ENCODE measurements around the gene ZNF581.
A peak's percentile ranks its signal among the peaks of the same experiment; 100 is the strongest.

Gene ZNF581

DNA sequence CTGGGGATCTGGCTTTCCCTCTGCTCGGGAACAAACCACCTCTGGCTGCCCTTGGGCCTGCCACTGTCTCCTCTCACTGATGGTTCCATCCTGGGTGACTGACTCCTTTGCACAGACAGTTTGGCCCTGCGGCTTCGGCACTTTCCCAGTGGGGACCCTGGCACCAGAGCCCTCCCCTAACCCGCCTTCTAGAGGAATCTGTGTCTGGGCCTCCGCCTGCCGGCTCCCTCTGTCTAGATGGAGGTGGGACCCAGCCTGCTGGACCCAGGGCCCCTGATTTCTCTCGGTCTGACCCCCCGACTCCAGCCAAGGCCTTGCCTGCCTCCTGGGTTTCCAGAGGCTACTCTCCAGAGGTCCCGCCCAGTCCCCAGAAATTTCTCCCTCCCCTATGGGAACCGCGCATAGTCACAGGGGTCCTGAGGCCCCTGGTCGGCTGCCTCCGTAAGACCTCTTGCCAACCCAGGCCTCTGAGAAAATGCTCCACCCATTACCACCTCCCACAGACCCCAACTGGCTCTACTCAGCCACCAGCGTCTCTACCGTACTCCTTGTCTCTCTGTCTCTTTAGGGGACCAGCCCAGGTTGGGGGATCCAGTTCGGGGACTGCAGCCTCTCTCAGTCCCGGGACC, 7.3 kb downstream of the ZNF581 start:
- DNase-seq: no peak

DNA sequence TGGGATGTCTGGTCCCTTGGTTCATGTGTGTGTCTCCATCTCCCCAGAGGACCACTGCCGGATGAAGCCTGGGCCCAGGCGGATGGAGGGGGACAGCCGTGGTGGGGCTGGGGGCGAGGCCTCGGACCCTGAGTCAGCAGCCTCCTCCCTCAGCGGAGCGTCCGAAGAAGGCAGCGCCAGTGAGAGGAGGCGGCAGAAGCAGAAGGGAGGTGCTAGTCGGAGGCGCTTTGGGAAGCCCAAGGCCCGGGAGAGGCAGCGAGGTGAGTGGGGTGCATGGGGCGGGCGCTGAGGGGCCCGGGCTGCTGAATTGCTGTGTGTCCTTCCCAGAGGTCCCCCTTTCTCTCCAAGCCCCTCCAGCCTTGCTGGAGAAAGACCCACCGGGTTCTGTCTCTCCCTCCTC, 7.8 kb downstream of the ZNF581 start:
- DNase-seq: no peak

DNA sequence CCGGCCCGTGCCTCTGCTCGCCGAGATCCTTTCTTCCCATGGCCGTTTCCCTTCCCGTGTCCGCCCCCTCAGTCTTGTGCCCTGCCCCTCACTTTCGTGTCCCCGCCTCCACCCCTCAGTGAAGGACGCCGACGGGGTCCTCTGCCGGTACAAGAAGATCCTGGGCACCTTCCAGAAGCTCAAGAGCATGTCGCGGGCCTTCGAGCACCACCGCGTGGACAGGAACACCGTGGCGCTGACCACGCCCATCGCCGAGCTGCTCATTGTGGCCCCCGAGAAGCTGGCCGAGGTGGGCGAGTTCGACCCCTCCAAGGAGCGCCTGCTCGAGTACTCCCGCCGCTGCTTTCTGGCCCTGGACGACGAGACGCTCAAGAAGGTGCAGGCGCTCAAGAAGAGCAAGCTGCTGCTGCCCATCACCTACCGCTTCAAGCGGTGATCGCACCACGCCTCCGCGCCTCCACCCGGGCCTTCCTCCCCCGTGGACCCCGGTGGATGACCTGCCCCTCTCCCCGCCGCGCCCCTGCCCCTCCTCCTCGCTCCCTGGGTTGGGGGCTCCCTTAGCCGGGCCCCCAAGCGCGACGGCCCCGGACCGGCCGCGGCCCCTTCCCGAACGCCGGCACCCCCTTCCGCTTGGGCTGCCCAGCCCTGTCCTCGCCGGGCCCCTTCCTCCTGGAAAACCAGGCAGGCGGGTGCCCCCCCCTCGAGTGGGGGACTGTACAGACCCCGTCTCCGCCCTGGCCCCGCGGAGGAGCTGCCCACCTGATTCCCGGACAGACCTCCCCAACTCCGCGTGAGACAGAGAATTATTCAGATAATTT, 9.1 kb downstream of the ZNF581 start:
- no peak for DNase-seq

DNA sequence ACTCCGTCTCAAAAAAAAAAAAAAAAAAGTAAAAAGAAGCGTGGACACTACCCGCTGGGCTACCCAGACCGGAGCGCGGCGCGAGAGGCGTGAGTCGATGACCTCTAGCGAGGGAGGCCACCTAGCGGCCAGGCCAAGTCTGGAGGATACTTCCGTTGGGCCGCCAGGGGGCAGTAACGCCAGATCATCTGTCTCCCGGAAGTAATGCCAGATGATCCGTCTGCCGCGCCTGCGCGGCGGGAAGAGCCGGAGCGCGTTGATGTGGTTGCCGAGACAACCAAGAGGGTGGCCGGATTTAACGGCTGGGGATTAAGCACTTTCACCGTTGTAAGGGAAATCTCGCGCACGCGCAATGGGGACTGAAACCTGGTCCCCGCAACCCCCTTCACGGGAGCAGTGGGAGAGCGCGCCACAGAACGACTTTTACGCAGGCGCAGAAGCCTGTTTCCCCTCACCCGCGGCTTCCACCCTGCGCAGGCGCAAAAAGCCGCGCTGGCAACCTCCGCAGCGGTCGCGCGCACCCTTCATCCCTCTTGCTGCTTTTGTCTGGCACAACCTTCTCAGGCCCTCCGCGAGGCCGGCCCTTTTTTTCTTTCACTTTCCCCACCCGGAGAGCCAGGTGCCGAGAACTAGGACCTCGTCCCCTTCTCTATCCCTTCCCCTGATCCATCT, 10.3 kb downstream of the ZNF581 start:
- peak; percentile 93 for DNase-seq

DNA sequence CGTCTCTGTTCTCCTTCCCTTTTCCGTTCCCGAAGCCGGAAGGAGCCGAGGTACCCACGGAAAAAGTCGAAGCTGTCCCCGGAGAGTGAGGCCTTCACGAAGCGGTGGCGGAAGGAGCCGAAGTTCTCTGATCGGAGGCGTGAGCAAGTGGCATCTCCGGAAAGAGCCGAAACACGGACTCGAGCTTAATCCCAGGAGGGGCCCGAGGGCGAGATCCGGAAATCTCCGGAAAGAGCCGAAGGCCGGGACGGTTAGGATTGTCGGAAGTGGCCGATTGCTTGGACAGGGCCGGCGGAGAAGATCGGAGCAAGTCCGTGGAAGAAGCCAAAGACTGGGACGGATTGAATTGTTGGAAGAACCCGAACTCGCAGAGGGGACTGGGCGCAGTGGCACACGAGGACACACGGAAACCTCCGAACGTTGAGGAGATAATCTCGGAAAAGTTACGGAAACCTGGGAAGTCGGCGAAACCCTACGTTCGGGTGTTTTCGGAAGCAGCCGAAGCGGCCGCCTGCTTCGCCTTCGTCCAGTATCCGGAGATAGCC, 10.9 kb downstream of the ZNF581 start:
- peak; percentile 96 for DNase-seq

DNA sequence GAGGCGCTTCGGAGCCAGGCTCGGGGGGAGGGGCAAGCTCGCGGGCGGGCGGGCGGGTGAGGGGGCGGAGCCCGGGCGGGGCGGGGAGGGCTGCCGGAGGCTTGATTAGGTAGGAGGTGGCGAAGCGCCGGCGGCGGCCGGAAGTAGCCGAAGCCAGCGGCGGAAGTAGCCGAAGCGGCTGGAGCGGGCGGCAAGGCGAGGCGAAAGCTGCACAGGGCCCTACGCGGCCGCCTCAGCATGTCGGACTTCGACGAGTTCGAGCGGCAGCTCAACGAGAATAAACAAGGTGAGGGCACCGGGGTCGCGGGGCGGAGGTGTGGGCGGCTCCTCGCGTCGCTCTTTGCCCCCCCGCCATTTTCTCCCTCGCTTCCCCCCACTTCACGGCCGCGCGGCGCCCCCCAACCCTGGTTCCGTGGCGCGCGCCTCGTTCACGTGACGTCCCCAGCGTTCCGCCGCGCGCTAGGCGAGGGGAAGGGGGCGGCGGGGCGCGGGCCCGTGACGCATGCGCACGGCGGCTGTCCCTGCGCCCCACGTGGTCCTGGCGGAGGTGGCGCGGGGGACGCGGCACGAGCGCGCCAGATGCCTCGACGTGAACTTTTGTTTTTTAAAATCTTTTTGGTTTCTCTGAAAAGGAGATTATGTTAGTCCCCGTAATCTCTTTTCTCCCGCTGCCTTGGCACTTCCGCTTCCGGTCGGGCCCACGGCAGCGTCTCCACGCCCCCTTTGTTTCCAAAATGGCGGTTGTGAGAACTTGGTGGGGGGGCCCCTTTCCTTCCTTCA, 11.6 kb downstream of the ZNF581 start, which contains the start of gene U2AF2:
U2AF2 (plus strand) TSS at position 168 of the 780 bp plus-strand sequence; CDS start at position 238, 70 bp downstream.
- peak; percentile 71 for DNase-seq

GRCh38 chr19:55655648-55656040, 12.2 kb downstream of the ZNF581 start:
- DNase-seq: no peak

DNA sequence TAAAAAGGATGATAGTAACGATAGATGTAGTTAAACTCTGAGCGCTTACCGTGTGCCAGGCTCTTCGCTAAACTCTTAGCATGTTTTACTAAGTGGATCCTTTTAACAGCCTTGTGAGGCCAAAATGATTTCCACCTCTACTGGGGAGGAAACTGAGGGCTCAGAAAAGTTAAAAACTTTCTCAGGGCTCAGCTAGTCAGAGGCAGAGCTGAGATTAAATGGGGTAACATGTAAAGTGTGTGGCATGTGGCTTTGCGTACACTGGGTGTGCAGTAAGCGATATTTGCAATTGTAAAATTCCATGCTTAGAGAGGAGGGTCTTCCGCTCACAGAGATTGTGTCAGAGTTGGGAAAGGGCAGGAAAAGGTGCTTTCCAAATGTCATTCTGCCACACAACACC, 13.1 kb downstream of the ZNF581 start:
- no peak for DNase-seq

DNA sequence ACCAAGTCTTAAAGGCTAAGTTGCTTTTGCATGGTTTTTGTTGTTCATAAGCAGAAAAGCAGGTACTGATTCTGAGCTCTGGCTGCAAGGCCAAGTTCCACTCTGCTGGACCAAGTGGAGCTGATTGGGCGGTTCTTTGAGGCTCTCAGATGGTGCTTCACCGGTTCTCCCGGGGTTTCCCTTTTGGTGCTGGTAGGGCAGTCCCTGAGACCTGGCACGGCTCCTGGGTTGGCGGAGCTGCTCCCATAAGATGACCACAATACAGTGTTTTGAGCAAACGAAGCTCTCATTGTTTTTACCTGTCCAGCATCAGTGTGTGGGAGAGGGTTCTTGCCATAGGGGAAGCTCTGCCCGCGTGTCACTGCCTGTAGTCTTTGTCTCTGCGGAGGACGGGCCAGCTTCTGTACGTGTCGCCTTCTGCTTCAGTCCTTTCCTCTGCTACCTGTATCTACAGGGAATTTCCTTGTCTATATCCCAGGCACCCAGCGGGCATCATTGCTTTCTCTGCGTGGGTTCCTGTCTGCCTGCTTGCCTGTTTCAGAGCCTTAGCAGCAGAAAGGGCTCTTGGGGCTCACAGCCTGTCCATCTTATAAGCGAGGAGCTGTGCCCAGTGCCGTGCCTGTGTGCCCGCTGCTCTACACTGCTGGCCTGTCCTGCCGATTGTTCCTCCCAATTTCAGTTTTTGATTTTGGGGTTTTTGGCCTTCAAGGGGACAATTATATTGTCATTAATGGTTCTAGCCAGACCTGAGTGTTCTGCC, 13.7 kb downstream of the ZNF581 start:
- no peak for DNase-seq

- no peak for DNase-seq
Measured at GRCh38 chr19:55658846-55659459, 15.5 kb downstream of the ZNF581 start.

- DNase-seq: no peak
Measured at GRCh38 chr19:55659822-55660221, 16.4 kb downstream of the ZNF581 start.

GRCh38 chr19:55660404-55660803, 17.0 kb downstream of the ZNF581 start:
- no peak for DNase-seq

DNA sequence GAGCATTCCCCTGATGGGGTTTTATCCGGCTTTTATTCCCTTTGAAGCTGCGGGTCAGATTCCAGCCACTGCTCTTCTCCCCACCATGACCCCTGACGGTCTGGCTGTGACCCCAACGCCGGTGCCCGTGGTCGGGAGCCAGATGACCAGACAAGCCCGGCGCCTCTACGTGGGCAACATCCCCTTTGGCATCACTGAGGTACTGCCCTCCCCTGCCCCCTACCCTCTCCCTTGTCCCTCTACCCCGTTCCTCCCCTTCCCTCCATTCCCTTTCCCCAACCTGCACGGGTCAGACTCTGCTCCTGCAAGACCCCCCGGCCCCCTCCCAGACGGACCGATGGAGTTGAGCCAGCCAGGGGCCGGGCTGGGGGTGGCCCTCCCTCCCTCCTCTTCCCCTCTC, 17.5 kb downstream of the ZNF581 start:
- DNase-seq: no peak

- DNase-seq: no peak
Measured at GRCh38 chr19:55661826-55662225, 18.4 kb downstream of the ZNF581 start.

DNA sequence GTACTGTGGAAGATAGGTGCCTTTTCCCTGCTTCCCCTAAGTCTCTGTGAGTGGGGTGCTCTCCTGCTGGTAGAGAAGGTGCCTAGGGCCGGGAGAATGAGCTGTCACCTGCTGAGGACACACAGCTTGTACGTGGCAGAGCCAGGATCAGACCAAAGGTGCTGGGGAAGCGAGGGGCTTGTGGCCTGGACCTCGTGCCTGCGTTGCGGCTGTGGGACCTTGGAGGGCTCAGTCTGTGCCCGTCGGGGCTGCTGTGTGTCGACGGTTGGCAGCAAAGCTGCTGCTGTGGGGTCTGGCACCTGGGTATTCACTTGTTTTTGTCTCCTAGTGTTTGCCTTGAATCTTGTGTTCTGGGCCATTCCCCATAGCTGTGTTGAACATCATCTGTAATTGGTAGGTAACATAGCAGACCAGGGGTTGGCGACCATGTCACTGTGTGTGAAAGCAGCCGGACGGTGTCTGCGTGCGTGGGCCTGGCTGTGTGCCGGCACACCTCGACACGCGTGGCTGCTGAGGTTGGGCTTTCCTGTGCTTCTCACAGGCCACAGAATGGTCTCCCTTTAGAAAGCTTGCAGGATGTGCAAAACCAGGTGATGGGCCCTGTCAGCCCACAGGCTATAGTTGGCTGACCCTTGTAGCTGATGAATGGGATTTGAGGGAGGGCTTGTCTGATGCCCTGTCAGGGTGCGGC, 20.5 kb downstream of the ZNF581 start:
- DNase-seq: no peak

DNA sequence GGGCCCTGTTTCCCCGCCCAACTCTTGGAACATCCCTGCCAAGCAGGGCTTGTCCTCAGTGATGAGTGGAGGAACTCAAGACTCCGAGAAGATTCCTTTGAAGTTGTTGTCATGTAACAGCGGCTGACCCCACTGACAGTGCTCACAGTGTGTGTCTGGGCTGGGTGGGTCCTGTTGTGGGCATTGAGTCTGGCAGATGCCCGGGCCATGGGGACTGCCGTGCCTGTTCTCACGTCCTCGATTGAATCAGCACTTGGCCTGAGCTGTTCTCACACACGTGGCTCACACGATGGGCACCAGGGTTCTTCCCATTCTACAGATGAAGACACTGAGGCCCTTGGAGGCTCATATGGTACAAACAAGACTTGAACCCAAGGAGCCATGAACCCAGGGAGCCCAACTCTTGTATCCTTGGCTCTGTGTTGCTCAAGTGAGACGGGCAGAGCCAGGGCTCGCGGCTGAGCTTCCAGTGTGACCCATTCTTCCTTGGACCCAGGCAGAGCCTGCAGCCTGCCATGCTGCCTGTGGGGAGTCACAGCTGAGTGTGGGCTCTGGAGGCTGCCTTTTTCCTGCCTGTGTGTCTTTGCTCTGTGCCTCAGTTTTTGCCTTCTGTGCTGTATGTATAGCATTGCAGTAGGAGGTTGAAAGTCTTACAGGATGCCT, 23.0 kb downstream of the ZNF581 start:
- DNase-seq: no peak

GRCh38 chr19:55667006-55667381, 23.5 kb downstream of the ZNF581 start:
- DNase-seq: no peak

GRCh38 chr19:55667511-55667910, 24.1 kb downstream of the ZNF581 start:
- DNase-seq: no peak

- no peak for DNase-seq
Measured at GRCh38 chr19:55667958-55668357, 24.5 kb downstream of the ZNF581 start.

DNA sequence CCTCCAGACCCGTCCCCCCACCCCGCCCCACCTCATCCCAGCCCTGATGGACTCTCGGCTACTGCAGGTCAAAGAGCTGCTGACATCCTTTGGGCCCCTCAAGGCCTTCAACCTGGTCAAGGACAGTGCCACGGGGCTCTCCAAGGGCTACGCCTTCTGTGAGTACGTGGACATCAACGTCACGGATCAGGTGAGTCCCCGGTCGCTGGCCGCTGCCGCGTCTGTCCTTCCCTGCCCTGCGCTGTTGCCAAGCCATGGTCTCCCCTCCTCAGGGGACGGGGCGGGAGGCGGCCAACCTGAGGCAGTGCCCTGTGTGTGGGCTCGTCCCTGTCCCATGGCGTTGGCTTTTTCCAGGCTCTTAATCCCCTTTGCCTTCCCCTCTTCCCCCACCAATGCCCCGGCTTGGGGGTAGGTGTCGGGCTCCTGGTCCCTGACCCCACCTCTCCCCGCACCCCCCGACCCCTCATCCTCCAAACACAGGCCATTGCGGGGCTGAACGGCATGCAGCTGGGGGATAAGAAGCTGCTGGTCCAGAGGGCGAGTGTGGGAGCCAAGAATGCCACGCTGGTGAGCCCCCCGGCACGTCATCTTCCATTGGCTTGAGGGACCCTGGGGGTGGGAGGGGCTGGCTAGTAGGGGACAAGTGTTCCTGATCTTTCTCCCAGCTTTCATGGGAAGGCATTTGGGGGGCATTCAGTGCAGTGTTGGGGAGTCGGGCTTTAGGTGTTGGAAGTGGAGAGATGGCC, 25.3 kb downstream of the ZNF581 start:
- no peak for DNase-seq

Measured in NCI-H510A (cell line).